HEK293 (cell line): Measurements from ENCODE around the gene OTOF.

Experiments
- EGR2 ChIP-seq: fragments of 450-650 bp; formaldehyde crosslinking; IDR thresholded peaks from 2 replicates; pipeline ENCODE4 v1.5.1; 2016; ENCODE audit warnings: low read depth, missing biosample characterization, missing genetic modification characterization
- OVOL3 ChIP-seq: fragments of 450-650 bp; formaldehyde crosslinking; IDR thresholded peaks from 2 replicates; pipeline ENCODE4 v1.5.1; 2016; ENCODE audit warnings: missing biosample characterization, missing genetic modification characterization
- ZNF174 ChIP-seq: fragments of 450-650 bp; formaldehyde crosslinking; IDR thresholded peaks from 2 replicates; pipeline ENCODE4 v1.5.0; 2017; ENCODE audit warnings: missing biosample characterization, mild to moderate bottlenecking, missing genetic modification characterization
- ZNF24 ChIP-seq: fragments of 450-650 bp; formaldehyde crosslinking; IDR thresholded peaks from 2 replicates; pipeline ENCODE4 v1.5.1; 2016; ENCODE audit warnings: missing biosample characterization, missing genetic modification characterization
- ZNF302 ChIP-seq: fragments of 450-650 bp; formaldehyde crosslinking; IDR thresholded peaks from 2 replicates; pipeline ENCODE4 v1.5.1; 2016; ENCODE audit warnings: missing biosample characterization, missing genetic modification characterization, low read depth
- ZNF530 ChIP-seq: fragments of 450-650 bp; formaldehyde crosslinking; IDR thresholded peaks from 2 replicates; pipeline ENCODE4 v1.5.1; 2016; ENCODE audit warnings: low read depth, missing biosample characterization, missing genetic modification characterization
- ZNF792 ChIP-seq: fragments of 450-650 bp; formaldehyde crosslinking; IDR thresholded peaks from 2 replicates; pipeline ENCODE4 v1.5.1; 2016; ENCODE audit warnings: missing biosample characterization, missing genetic modification characterization
- TF ChIP-seq, protein P1 (sequence below): fragments of 450-650 bp; formaldehyde crosslinking; IDR thresholded peaks from 2 replicates; pipeline ENCODE4 v1.5.1; 2016; ENCODE audit warnings: missing biosample characterization, missing genetic modification characterization
- TF ChIP-seq, protein P2 (sequence below): fragments of 450-650 bp; formaldehyde crosslinking; IDR thresholded peaks from 2 replicates; pipeline ENCODE4 v1.5.1; 2016; ENCODE audit warnings: missing biosample characterization, missing genetic modification characterization
- TF ChIP-seq, protein P3 (sequence below): fragments of 450-650 bp; formaldehyde crosslinking; conservative IDR thresholded peaks from 2 replicates; pipeline ENCODE4 v1.5.1; 2016; ENCODE audit warnings: low read depth, missing biosample characterization, missing genetic modification characterization

DNA sequence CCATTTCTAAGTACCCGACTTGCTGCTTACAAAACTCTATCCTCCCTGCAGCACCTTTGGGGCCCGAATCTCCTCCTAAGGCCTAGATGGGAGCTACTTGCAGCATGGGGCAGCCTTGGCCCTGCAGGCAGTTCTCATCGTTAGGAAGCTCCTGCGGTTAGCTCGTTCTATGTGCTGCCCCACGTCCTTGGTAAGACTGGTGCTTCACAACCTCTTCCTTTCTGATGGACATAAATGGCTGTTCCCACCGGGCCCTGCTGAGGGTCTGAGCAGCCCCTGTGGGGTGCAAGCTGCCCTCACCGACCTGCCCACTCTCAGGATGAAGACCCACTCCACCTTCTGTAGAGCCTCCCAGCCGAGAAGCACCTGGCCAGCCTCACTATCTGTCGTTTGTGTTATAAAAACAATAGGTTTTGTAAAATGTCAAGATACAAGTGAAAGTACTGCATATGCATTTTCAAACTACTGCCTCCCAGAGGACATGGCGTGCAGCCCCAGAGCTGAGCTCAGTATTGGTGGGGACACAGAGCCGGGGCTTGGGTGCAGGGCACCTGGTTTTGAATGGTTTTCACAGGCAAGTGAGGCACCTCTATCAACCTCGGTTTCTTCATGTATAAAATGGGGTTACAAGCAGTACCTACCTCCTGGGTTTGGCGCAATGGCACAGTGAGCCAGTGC lies 19.4 kb downstream of the OTOF start:
- TF ChIP-seq ZNF792 (tag by site-specific recombination) = no peak
- TF ChIP-seq ZNF530 = no peak
- TF ChIP-seq OVOL3 (tag by site-specific recombination) = no peak
- TF ChIP-seq ZNF302 = no peak
- TF ChIP-seq, protein P1, sequence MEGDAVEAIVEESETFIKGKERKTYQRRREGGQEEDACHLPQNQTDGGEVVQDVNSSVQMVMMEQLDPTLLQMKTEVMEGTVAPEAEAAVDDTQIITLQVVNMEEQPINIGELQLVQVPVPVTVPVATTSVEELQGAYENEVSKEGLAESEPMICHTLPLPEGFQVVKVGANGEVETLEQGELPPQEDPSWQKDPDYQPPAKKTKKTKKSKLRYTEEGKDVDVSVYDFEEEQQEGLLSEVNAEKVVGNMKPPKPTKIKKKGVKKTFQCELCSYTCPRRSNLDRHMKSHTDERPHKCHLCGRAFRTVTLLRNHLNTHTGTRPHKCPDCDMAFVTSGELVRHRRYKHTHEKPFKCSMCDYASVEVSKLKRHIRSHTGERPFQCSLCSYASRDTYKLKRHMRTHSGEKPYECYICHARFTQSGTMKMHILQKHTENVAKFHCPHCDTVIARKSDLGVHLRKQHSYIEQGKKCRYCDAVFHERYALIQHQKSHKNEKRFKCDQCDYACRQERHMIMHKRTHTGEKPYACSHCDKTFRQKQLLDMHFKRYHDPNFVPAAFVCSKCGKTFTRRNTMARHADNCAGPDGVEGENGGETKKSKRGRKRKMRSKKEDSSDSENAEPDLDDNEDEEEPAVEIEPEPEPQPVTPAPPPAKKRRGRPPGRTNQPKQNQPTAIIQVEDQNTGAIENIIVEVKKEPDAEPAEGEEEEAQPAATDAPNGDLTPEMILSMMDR = no peak
- no peak for TF ChIP-seq EGR2 (tag by site-specific recombination)
- TF ChIP-seq ZNF24 (tag by site-specific recombination) = no peak
- TF ChIP-seq, protein P2, sequence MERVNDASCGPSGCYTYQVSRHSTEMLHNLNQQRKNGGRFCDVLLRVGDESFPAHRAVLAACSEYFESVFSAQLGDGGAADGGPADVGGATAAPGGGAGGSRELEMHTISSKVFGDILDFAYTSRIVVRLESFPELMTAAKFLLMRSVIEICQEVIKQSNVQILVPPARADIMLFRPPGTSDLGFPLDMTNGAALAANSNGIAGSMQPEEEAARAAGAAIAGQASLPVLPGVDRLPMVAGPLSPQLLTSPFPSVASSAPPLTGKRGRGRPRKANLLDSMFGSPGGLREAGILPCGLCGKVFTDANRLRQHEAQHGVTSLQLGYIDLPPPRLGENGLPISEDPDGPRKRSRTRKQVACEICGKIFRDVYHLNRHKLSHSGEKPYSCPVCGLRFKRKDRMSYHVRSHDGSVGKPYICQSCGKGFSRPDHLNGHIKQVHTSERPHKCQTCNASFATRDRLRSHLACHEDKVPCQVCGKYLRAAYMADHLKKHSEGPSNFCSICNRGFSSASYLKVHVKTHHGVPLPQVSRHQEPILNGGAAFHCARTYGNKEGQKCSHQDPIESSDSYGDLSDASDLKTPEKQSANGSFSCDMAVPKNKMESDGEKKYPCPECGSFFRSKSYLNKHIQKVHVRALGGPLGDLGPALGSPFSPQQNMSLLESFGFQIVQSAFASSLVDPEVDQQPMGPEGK (tag by site-specific recombination) = no peak
- TF ChIP-seq, protein P3, sequence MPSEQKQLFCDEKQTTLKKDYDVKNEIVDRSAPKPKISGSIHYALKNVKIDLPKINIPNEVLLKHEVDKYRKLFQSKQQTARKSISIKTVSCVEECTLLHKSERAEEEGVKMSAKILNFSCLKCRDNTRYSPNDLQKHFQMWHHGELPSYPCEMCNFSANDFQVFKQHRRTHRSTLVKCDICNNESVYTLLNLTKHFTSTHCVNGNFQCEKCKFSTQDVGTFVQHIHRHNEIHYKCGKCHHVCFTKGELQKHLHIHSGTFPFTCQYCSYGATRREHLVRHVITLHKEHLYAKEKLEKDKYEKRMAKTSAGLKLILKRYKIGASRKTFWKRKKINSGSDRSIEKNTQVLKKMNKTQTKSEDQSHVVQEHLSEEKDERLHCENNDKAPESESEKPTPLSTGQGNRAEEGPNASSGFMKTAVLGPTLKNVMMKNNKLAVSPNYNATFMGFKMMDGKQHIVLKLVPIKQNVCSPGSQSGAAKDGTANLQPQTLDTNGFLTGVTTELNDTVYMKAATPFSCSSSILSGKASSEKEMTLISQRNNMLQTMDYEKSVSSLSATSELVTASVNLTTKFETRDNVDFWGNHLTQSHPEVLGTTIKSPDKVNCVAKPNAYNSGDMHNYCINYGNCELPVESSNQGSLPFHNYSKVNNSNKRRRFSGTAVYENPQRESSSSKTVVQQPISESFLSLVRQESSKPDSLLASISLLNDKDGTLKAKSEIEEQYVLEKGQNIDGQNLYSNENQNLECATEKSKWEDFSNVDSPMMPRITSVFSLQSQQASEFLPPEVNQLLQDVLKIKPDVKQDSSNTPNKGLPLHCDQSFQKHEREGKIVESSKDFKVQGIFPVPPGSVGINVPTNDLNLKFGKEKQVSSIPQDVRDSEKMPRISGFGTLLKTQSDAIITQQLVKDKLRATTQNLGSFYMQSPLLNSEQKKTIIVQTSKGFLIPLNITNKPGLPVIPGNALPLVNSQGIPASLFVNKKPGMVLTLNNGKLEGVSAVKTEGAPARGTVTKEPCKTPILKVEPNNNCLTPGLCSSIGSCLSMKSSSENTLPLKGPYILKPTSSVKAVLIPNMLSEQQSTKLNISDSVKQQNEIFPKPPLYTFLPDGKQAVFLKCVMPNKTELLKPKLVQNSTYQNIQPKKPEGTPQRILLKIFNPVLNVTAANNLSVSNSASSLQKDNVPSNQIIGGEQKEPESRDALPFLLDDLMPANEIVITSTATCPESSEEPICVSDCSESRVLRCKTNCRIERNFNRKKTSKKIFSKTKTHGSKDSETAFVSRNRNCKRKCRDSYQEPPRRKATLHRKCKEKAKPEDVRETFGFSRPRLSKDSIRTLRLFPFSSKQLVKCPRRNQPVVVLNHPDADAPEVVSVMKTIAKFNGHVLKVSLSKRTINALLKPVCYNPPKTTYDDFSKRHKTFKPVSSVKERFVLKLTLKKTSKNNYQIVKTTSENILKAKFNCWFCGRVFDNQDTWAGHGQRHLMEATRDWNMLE (tag by site-specific recombination) = no peak
- no peak for TF ChIP-seq ZNF174 (tag by site-specific recombination)
